HG03025 (cell line): Measurements from ENCODE around the gene PCDH9.
"Not testable (repeated sequence)": the region's sequence is repeated elsewhere in the genome, so short reads cannot be mapped to it uniquely, and the experiment has no call there.

Experiments
- ATAC-seq: cut with Tn5 transposase; IDR thresholded peaks from one replicate; pipeline ENCODE4 v1.9.1; 2021; ENCODE audit warnings: mild to moderate bottlenecking, moderate library complexity; ENCODE audit not compliant: unreplicated experiment, low FRiP score

Gene PCDH9

GRCh38 chr13:66803808-66804456 is 426.2 kb downstream of the PCDH9 start:
- no peak for ATAC-seq

GRCh38 chr13:66803013-66803807 is 426.9 kb downstream of the PCDH9 start:
- ATAC-seq, result no peak

GRCh38 chr13:66795636-66796035 is 434.5 kb downstream of the PCDH9 start:
- ATAC-seq, result no peak

GRCh38 chr13:66794340-66795031 is 435.6 kb downstream of the PCDH9 start:
- peak; percentile 67 for ATAC-seq

GRCh38 chr13:66790861-66791260 is 439.3 kb downstream of the PCDH9 start:
- ATAC-seq, result no peak

GRCh38 chr13:66781241-66781640 is 448.9 kb downstream of the PCDH9 start:
- no peak for ATAC-seq

- ATAC-seq, result no peak
Observed at GRCh38 chr13:66780814-66781213, 449.3 kb downstream of the PCDH9 start.

GRCh38 chr13:66778461-66778860 is 451.7 kb downstream of the PCDH9 start:
- ATAC-seq, result no peak

- no peak for ATAC-seq
Observed at GRCh38 chr13:66775196-66775595, 454.9 kb downstream of the PCDH9 start.

- no peak for ATAC-seq
Observed at GRCh38 chr13:66774046-66774445, 456.1 kb downstream of the PCDH9 start.

- ATAC-seq, result no peak
Observed at GRCh38 chr13:66765559-66765958, 464.6 kb downstream of the PCDH9 start.

GRCh38 chr13:66760678-66761077 is 469.5 kb downstream of the PCDH9 start:
- not testable (repeated sequence) for ATAC-seq

- ATAC-seq, result no peak
Observed at GRCh38 chr13:66759919-66760318, 470.2 kb downstream of the PCDH9 start.

- ATAC-seq, result no peak
Observed at GRCh38 chr13:66751691-66752090, 478.4 kb downstream of the PCDH9 start.

GRCh38 chr13:66748712-66749111 is 481.4 kb downstream of the PCDH9 start:
- ATAC-seq, result no peak

- ATAC-seq, result no peak
Observed at GRCh38 chr13:66745307-66745706, 484.8 kb downstream of the PCDH9 start.

- ATAC-seq, result no peak
Observed at GRCh38 chr13:66723576-66723975, 506.6 kb downstream of the PCDH9 start.

- ATAC-seq, result no peak
Observed at GRCh38 chr13:66716538-66716937, 513.6 kb downstream of the PCDH9 start.

- no peak for ATAC-seq
Observed at GRCh38 chr13:66714795-66715194, 515.3 kb downstream of the PCDH9 start.

GRCh38 chr13:66704110-66704509 is 526.0 kb downstream of the PCDH9 start:
- no peak for ATAC-seq

GRCh38 chr13:66703597-66703996 is 526.5 kb downstream of the PCDH9 start:
- no peak for ATAC-seq
